SK-N-SH (cell line): ENCODE data around the gene NPHS2. TPM values are rescaled to one million over a fixed set of nuclear protein-coding genes. Genes with fewer than 3 reads are reported as not detected.
A peak's percentile ranks its signal among the peaks of the same experiment; 100 is the strongest.

Source experiments
- CTCF ChIA-PET: fragments of 300-600, 350-600 bp; formaldehyde crosslinking; extraction: SDS; loops from one replicate; lab custom pipeline; 2021; lab: Yijun Ruan, JAX
- POLR2A ChIA-PET: fragments of 350-600 bp; sonication (Branson Sonifier 250); formaldehyde crosslinking; extraction: SDS; loops from one replicate; lab custom pipeline; 2020; ENCODE audit warnings: antibody characterized with exemption, inconsistent platforms; lab: Yijun Ruan, JAX
- DNase-seq: peaks from one replicate; pipeline ENCODE4 v3.0.0; 2012
- H2AFZ ChIP-seq: fragments of 200-600 bp; sonication (generic); 2 replicates; pipeline ENCODE4 v1.8.1; 2016; ENCODE audit warnings: antibody characterized with exemption, mild to moderate bottlenecking, low read depth
- H3F3A ChIP-seq: fragments of 200-600 bp; sonication (generic); replicated peaks from 2 replicates; pipeline ENCODE3; 2016; ENCODE audit warnings: antibody characterized with exemption, mild to moderate bottlenecking; ENCODE audit not compliant: insufficient read depth
- H3K27ac ChIP-seq, 2 experiments: fragments of 200-500 bp in 1 of 2; fragments of 200-600 bp in 1 of 2; sonication (Bioruptor generic) in 1 of 2; sonication (generic), shearing (Covaris generic) in 1 of 2; 2 replicates each; pipeline versions ENCODE4 v1.5.1 to v1.6.1; 2014 to 2016; ENCODE audit warnings: low read depth in 2 of 2, inconsistent platforms in 1 of 2, low read length in 1 of 2, mild to moderate bottlenecking in 1 of 2, mixed read lengths in 1 of 2
- H3K27me3 ChIP-seq: fragments of 200-600 bp; sonication (generic), shearing (Covaris generic); 2 replicates; pipeline ENCODE4 v1.6.1; 2016; ENCODE audit warnings: mixed run types; ENCODE audit not compliant: insufficient read depth
- H3K36me3 ChIP-seq, 2 experiments: fragments of 200-500 bp in 1 of 2; fragments of 200-600 bp in 1 of 2; sonication (Bioruptor generic) in 1 of 2; sonication (generic) in 1 of 2; replicated peaks in 1 of 2; 2 replicates each; pipeline versions ENCODE3 to v1.5.1; 2014 to 2016; ENCODE audit warnings: low read length in 1 of 2, mild to moderate bottlenecking in 1 of 2; ENCODE audit not compliant: insufficient read depth in 2 of 2, control insufficient read depth in 1 of 2
- H3K4me1 ChIP-seq, 2 experiments: fragments of 200-500 bp in 1 of 2; fragments of 200-600 bp in 1 of 2; sonication (Bioruptor generic) in 1 of 2; sonication (generic), shearing (Covaris generic) in 1 of 2; 2 replicates each; pipeline versions ENCODE4 v1.5.1 to v1.6.1; 2014 to 2016; ENCODE audit warnings: low read depth in 1 of 2, low read length in 1 of 2, mixed run types in 1 of 2; ENCODE audit not compliant: insufficient read depth in 2 of 2, control insufficient read depth in 1 of 2
- H3K4me2 ChIP-seq: fragments of 200-600 bp; sonication (generic), shearing (Covaris generic); 2 replicates; pipeline ENCODE4 v1.6.1; 2017; ENCODE audit warnings: mixed run types
- H3K4me3 ChIP-seq, 2 experiments: fragments of 200-500 bp in 1 of 2; fragments of 200-600 bp in 1 of 2; sonication (Bioruptor generic) in 1 of 2; sonication (generic), shearing (Covaris generic) in 1 of 2; 2 replicates each; pipeline versions ENCODE4 v1.5.1 to v1.8.1; 2014 to 2016; ENCODE audit warnings: low read depth in 2 of 2, inconsistent platforms in 1 of 2, low read length in 1 of 2, mild to moderate bottlenecking in 1 of 2, mixed read lengths in 1 of 2, moderate library complexity in 1 of 2
- H3K79me2 ChIP-seq: fragments of 200-600 bp; sonication (generic); 2 replicates; pipeline ENCODE4 v1.8.1; 2017; ENCODE audit warnings: mild to moderate bottlenecking; ENCODE audit not compliant: insufficient read depth
- H3K9ac ChIP-seq: fragments of 200-600 bp; sonication (generic); 2 replicates; pipeline ENCODE4 v1.6.1; 2017; ENCODE audit warnings: mixed run types
- H3K9me2 ChIP-seq: fragments of 200-600 bp; sonication (generic); 2 replicates; pipeline ENCODE4 v1.6.1; 2017; ENCODE audit warnings: mixed run types
- H3K9me3 ChIP-seq: fragments of 200-600 bp; sonication (generic); 2 replicates; pipeline ENCODE4 v1.6.1; 2017; ENCODE audit warnings: mixed run types, mild to moderate bottlenecking, moderate library complexity
- H4K20me1 ChIP-seq: fragments of 200-600 bp; sonication (generic); 2 replicates; pipeline ENCODE4 v1.6.1; 2017; ENCODE audit warnings: mild to moderate bottlenecking, mixed run types; ENCODE audit not compliant: insufficient read depth
- CTCF ChIP-seq: fragments of 200-600 bp; sonication (generic); IDR thresholded peaks from 2 replicates; pipeline ENCODE4 v1.6.1; 2017; ENCODE audit warnings: antibody characterized with exemption, mild to moderate bottlenecking, moderate library complexity
- ELF1 ChIP-seq: IDR thresholded peaks from 2 replicates; pipeline ENCODE4 v1.4.0; 2012
- GATA2 ChIP-seq: sonication (generic); formaldehyde crosslinking; IDR thresholded peaks from 2 replicates; pipeline ENCODE4 v1.5.0; 2020; ENCODE audit warnings: mild to moderate bottlenecking, missing genetic modification reagents
- JUND ChIP-seq: IDR thresholded peaks from 2 replicates; pipeline ENCODE4 v1.4.0; 2012
- SIN3A ChIP-seq: IDR thresholded peaks from 2 replicates; pipeline ENCODE4 v1.6.1; 2012; ENCODE audit warnings: low read depth, mild to moderate bottlenecking, low read length, moderate library complexity, borderline replicate concordance
- SMC3 ChIP-seq: IDR thresholded peaks from 2 replicates; pipeline ENCODE4 v1.6.1; 2012; ENCODE audit warnings: low read depth, low read length, improper control_type of control experiment
- TCF12 ChIP-seq: IDR thresholded peaks from 2 replicates; pipeline ENCODE4 v1.4.0; 2012
- ZBTB33 ChIP-seq: IDR thresholded peaks from 2 replicates; pipeline ENCODE4 v1.4.0; 2012; ENCODE audit warnings: low read depth, borderline replicate concordance
- WGBS: methylation state at CpG from one replicate; pipeline ENCODE4 v1.1.6; 2017; ENCODE audit warnings: low lambda C conversion rate; 5-methylcytosine and 5-hydroxymethylcytosine counted together
- polyA plus RNA-seq, 3 experiments: library from polyadenylated mRNA; depleted of rRNA; stranded (reverse); fragments of >200 nt; gene quantifications; 2 replicates each; pipeline ENCODE4 v1.2.3, GENCODE V29; 2012
- TF ChIP-seq, protein P1 (sequence below): IDR thresholded peaks from 2 replicates; pipeline ENCODE4 v1.4.0; 2012; ENCODE audit warnings: low read depth, borderline replicate concordance

The NPHS2 gene
- polyA plus RNA-seq, 1 of the 3 experiments (the other 2 are of a cell fraction): not detected

DNA sequence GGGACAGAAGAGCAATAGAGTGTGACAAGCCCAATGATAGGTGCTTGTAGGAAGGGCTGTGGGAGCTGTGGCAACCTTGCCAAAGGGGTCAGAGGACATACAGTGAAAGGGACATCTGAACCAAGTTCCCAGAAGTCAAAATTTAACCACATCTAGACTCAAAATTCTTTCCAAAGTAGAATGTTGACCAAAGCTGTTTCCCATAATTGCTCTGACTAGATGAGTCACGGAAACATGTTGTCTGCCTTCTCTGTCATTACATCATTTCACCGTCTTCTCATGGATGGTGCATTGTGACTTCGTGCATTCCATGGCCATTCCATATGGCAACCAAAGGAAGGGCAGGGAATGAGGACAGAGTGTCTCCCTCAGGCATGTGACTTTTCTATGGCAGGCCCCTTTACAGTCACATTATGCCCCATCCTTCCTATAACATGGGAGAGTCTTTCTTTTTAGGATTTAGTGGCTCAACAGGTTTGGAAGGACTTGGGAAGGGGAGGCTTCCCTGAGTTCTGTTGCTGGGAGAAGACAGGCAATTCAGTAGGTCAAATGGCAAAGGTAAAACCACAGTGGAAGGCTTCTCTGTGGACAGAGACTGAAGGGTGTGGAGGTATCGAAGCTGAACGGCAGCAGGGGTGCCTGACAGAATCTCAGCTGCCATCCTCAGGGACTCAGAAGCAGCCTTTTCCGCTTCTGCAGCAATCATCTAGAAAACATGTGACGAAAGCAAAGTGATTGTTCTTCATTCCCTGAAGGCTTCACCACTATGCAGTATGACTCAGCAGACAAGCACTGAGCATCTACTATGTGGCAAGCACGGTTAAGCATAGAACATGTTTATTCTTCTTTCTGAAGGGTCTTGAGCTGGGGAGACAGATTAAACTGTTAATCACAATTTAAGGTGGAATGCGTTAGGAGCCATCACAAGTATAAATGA, 24.7 kb downstream of the NPHS2 start:
- Histone ChIP-seq H3K9me3 (no peaks in the 10 kb centered on the region), H3K9ac (no peak overlapping the region), H3K9me2 (no peaks in the 10 kb centered on the region), H3K27ac (no peak overlapping the region), H3K79me2 (no peaks in the 10 kb centered on the region), H3K36me3 (no peaks in the 10 kb centered on the region), H3K27me3 (no peaks in the 10 kb centered on the region), H4K20me1 (no peaks in the 10 kb centered on the region), H3K4me1 (no peaks in the 10 kb centered on the region), H3K4me3 (no peak overlapping the region), H3F3A (no peaks in the 10 kb centered on the region), H3K4me2 (0 out of 2 replicates have a peak overlapping the region, but pooled peaks have one; percentile 2), H2AFZ (no peak overlapping the region)
- DNase-seq: no peak
- CTCF ChIA-PET: no interaction called here
- no peak for TF ChIP-seq SIN3A
- POLR2A ChIA-PET: interaction anchor here (1.0 kb wide), 1 partner anchor 10 kb away, joined by 4 read pairs; no protein-coding TSS in a partner anchor
- WGBS: 41% methylated on average over 9 of the region's 9 CpGs

GRCh38 chr1:179549368-179549700, 26.4 kb downstream of the NPHS2 start:
- CTCF ChIA-PET: interaction anchor here (0.9 kb wide), 1 partner anchor 36 kb away, joined by 3 read pairs; no protein-coding TSS in a partner anchor
- no peak for DNase-seq
- no peak overlapping the region for H3K27ac ChIP-seq
- no peaks in the 10 kb centered on the region; the same call in 1 of the 2 replicates for H3K27me3 ChIP-seq
- no peaks in the 10 kb centered on the region for H4K20me1 ChIP-seq
- H2AFZ ChIP-seq: no peak overlapping the region
- H3K4me1 ChIP-seq: no peaks in the 10 kb centered on the region
- H3F3A ChIP-seq: no peaks in the 10 kb centered on the region
- POLR2A ChIA-PET: no interaction called here
- no peak overlapping the region for H3K9ac ChIP-seq
- WGBS: 12% methylated on average over 2 of the region's 2 CpGs
- TF ChIP-seq, protein P1, sequence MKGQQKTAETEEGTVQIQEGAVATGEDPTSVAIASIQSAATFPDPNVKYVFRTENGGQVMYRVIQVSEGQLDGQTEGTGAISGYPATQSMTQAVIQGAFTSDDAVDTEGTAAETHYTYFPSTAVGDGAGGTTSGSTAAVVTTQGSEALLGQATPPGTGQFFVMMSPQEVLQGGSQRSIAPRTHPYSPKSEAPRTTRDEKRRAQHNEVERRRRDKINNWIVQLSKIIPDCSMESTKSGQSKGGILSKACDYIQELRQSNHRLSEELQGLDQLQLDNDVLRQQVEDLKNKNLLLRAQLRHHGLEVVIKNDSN: no peak
- TF ChIP-seq SMC3 (no peak), JUND (no peak), GATA2 (CRISPR knock-in tag) (no peak), TCF12 (no peak), ZBTB33 (no peak), CTCF (no peak), ELF1 (no peak)
- H3K9me2 ChIP-seq: no peaks in the 10 kb centered on the region
- H3K4me3 ChIP-seq: no peak overlapping the region
- H3K9me3 ChIP-seq: no peaks in the 10 kb centered on the region
- no peak overlapping the region for H3K4me2 ChIP-seq
- H3K36me3 ChIP-seq: no peaks in the 10 kb centered on the region
- H3K79me2 ChIP-seq: no peaks in the 10 kb centered on the region
